Measurements from ENCODE around the gene CDK1.

Gene CDK1

GRCh38 chr10:60742512-60742911 is 35.8 kb upstream of the CDK1 start:
- no peak for TF ChIP-seq MAX (IDR thresholded peaks at IDR 0.05; ENCODE audit: low read depth, low read length)
- no peak for TF ChIP-seq MYC (IDR thresholded peaks at IDR 0.05; ENCODE audit: low read depth, low read length)
- no peak for TF ChIP-seq CTCF (IDR thresholded peaks at IDR 0.05; ENCODE audit: low read depth, low read length)
- no peak for TF ChIP-seq POLR2A (IDR thresholded peaks at IDR 0.05; ENCODE audit: extremely low read depth, insufficient read length)
- no peak overlapping the region for H3K4me3 ChIP-seq (ENCODE audit: low read depth, low read length)
- no peak for DNase-seq (ENCODE audit: low read depth)

- TF ChIP-seq MYC (IDR thresholded peaks at IDR 0.05; ENCODE audit: low read depth, low read length) (no peak), POLR2A (IDR thresholded peaks at IDR 0.05; ENCODE audit: extremely low read depth, insufficient read length) (no peak)
- DNase-seq (ENCODE audit: low read depth), result no peak
- no peak overlapping the region for H3K4me3 ChIP-seq (ENCODE audit: low read depth, low read length)
Measured at GRCh38 chr10:60747817-60748469, 30.3 kb upstream of the CDK1 start.

- TF ChIP-seq POLR2A (IDR thresholded peaks at IDR 0.05; ENCODE audit: extremely low read depth, insufficient read length), result no peak
- no peak for TF ChIP-seq MYC (IDR thresholded peaks at IDR 0.05; ENCODE audit: low read depth, low read length)
- TF ChIP-seq CTCF (IDR thresholded peaks at IDR 0.05; ENCODE audit: low read depth, low read length), result no peak
- no peak for TF ChIP-seq MAX (IDR thresholded peaks at IDR 0.05; ENCODE audit: low read depth, low read length)
- no peak for DNase-seq (ENCODE audit: low read depth)
- H3K4me3 ChIP-seq (ENCODE audit: low read depth, low read length), result no peak overlapping the region
Measured at GRCh38 chr10:60753152-60753551, 25.1 kb upstream of the CDK1 start.

- TF ChIP-seq MYC (IDR thresholded peaks at IDR 0.05; ENCODE audit: low read depth, low read length) (no peak), POLR2A (IDR thresholded peaks at IDR 0.05; ENCODE audit: extremely low read depth, insufficient read length) (no peak), MAX (IDR thresholded peaks at IDR 0.05; ENCODE audit: low read depth, low read length) (no peak), CTCF (IDR thresholded peaks at IDR 0.05; ENCODE audit: low read depth, low read length) (no peak)
- H3K4me3 ChIP-seq (ENCODE audit: low read depth, low read length), result no peak overlapping the region
- DNase-seq (ENCODE audit: low read depth), result no peak
Measured at GRCh38 chr10:60753817-60754216, 24.5 kb upstream of the CDK1 start.

GRCh38 chr10:60757420-60757895 is 20.8 kb upstream of the CDK1 start:
- no peak for DNase-seq (ENCODE audit: low read depth)
- TF ChIP-seq MYC (IDR thresholded peaks at IDR 0.05; ENCODE audit: low read depth, low read length) (no peak), POLR2A (IDR thresholded peaks at IDR 0.05; ENCODE audit: extremely low read depth, insufficient read length) (no peak), CTCF (IDR thresholded peaks at IDR 0.05; ENCODE audit: low read depth, low read length) (no peak)
- H3K4me3 ChIP-seq (ENCODE audit: low read depth, low read length), result no peak overlapping the region

GRCh38 chr10:60759181-60759580 is 19.1 kb upstream of the CDK1 start:
- no peak for DNase-seq (ENCODE audit: low read depth)
- no peak overlapping the region for H3K4me3 ChIP-seq (ENCODE audit: low read depth, low read length)
- TF ChIP-seq MAX (IDR thresholded peaks at IDR 0.05; ENCODE audit: low read depth, low read length) (no peak), POLR2A (IDR thresholded peaks at IDR 0.05; ENCODE audit: extremely low read depth, insufficient read length) (no peak), CTCF (IDR thresholded peaks at IDR 0.05; ENCODE audit: low read depth, low read length) (no peak), MYC (IDR thresholded peaks at IDR 0.05; ENCODE audit: low read depth, low read length) (no peak)

All from NB4 (cell line).